Measurements from ENCODE around the gene DENND6A. TPM values are rescaled to one million over a fixed set of nuclear protein-coding genes. Genes with fewer than 3 reads are reported as not detected.

Gene DENND6A
- total and polyA plus RNA-seq, 2 of the 13 experiments (the other 11 are each of a cell fraction or from before 2014, with no cell fraction given), result 9.4 to 11.1 TPM

DNA sequence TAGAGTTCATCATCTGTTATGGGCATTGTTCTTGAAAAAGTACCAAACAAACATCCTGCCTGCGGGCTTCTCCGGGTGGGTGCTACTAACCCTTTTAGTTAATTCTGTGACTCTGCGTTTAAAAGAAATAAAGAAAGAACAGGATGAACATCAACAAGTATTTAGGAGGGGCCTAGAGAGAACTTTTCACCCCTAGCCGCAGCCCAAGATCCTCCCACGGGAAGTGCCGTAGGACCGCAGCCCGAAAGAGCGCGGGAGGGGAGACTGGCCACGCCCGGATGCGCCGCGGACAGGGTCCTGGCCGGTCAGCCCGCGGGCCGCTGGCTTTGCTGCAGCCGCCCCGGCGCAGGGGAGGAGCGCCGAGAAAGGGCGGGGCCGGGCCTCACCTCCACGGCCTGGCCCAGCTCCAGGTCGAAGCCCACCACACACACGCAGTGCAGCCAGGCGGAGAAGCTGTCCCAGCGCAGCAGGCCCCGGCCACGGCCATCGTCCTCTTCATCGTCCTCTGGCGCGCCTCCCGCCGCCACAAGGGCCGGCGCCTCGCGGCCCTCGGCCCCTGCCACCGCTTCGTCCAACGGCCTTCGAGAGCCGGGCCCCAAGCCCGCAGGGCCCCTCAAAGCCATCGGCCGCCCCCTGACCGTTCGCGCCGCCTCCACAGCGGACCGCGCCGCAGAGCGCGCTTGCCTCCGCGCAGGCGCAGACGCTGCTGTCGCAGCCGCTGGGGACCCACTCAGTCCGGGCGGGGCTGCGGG is at the start of gene DENND6A (continued):
- TF ChIP-seq ARNTL (CRISPR knock-in tag; IDR thresholded peaks at IDR 0.05), result peak; percentile 74
- TF ChIP-seq SRSF9 (IDR thresholded peaks at IDR 0.05; ENCODE audit: borderline replicate concordance, insufficient read depth, low read depth, low read length, poor library complexity, severe bottlenecking), result no peak
- TF ChIP-seq ZNF33A (CRISPR knock-in tag; IDR thresholded peaks at IDR 0.05; ENCODE audit: borderline replicate concordance), result no peak
- TF ChIP-seq, protein P1, sequence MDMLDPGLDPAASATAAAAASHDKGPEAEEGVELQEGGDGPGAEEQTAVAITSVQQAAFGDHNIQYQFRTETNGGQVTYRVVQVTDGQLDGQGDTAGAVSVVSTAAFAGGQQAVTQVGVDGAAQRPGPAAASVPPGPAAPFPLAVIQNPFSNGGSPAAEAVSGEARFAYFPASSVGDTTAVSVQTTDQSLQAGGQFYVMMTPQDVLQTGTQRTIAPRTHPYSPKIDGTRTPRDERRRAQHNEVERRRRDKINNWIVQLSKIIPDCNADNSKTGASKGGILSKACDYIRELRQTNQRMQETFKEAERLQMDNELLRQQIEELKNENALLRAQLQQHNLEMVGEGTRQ (IDR thresholded peaks at IDR 0.05; ENCODE audit: low read depth, low read length), result peak; percentile 98; the same call in 1 of the 2 replicates
- TF ChIP-seq, protein P1 (CRISPR knock-in tag; IDR thresholded peaks at IDR 0.05; ENCODE audit: borderline replicate concordance), result no peak; the same call in 1 of the 2 replicates
- TF ChIP-seq BATF2 (CRISPR knock-in tag; IDR thresholded peaks at IDR 0.05), result peak; percentile 88
- TF ChIP-seq, protein P2, sequence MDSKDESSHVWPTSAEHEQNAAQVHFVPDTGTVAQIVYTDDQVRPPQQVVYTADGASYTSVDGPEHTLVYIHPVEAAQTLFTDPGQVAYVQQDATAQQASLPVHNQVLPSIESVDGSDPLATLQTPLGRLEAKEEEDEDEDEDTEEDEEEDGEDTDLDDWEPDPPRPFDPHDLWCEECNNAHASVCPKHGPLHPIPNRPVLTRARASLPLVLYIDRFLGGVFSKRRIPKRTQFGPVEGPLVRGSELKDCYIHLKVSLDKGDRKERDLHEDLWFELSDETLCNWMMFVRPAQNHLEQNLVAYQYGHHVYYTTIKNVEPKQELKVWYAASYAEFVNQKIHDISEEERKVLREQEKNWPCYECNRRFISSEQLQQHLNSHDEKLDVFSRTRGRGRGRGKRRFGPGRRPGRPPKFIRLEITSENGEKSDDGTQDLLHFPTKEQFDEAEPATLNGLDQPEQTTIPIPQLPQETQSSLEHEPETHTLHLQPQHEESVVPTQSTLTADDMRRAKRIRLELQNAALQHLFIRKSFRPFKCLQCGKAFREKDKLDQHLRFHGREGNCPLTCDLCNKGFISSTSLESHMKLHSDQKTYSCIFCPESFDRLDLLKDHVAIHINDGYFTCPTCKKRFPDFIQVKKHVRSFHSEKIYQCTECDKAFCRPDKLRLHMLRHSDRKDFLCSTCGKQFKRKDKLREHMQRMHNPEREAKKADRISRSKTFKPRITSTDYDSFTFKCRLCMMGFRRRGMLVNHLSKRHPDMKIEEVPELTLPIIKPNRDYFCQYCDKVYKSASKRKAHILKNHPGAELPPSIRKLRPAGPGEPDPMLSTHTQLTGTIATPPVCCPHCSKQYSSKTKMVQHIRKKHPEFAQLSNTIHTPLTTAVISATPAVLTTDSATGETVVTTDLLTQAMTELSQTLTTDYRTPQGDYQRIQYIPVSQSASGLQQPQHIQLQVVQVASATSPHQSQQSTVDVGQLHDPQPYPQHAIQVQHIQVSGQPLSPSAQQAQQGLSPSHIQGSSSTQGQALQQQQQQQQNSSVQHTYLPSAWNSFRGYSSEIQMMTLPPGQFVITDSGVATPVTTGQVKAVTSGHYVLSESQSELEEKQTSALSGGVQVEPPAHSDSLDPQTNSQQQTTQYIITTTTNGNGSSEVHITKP (CRISPR knock-in tag; IDR thresholded peaks at IDR 0.05; ENCODE audit: low read depth), result no peak
- TF ChIP-seq ZNF660 (CRISPR knock-in tag; IDR thresholded peaks at IDR 0.05; ENCODE audit: borderline replicate concordance, low read depth), result no peak
- TF ChIP-seq ZBTB10 (CRISPR knock-in tag; IDR thresholded peaks at IDR 0.05; ENCODE audit: borderline replicate concordance), result peak; percentile 74
- TF ChIP-seq ZSCAN30 (CRISPR knock-in tag; IDR thresholded peaks at IDR 0.05), result no peak
- 0 out of 2 replicates have a peak, but pooled peaks have one; percentile 53 for TF ChIP-seq ZNF609 (CRISPR knock-in tag; IDR thresholded peaks at IDR 0.05; ENCODE audit: borderline replicate concordance)
- TF ChIP-seq PAX8 (CRISPR knock-in tag; IDR thresholded peaks at IDR 0.05; ENCODE audit: borderline replicate concordance), result peak; percentile 74; the same call in 1 of the 2 replicates
